ENCODE measurements around the gene ITCH.

GRCh38 chr20:34500823-34501222, 137.8 kb downstream of the ITCH start:
- TF ChIP-seq, protein P1, sequence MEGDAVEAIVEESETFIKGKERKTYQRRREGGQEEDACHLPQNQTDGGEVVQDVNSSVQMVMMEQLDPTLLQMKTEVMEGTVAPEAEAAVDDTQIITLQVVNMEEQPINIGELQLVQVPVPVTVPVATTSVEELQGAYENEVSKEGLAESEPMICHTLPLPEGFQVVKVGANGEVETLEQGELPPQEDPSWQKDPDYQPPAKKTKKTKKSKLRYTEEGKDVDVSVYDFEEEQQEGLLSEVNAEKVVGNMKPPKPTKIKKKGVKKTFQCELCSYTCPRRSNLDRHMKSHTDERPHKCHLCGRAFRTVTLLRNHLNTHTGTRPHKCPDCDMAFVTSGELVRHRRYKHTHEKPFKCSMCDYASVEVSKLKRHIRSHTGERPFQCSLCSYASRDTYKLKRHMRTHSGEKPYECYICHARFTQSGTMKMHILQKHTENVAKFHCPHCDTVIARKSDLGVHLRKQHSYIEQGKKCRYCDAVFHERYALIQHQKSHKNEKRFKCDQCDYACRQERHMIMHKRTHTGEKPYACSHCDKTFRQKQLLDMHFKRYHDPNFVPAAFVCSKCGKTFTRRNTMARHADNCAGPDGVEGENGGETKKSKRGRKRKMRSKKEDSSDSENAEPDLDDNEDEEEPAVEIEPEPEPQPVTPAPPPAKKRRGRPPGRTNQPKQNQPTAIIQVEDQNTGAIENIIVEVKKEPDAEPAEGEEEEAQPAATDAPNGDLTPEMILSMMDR (conservative IDR thresholded peaks at IDR 0.05; ENCODE audit: low read length) = no peak
- no peak for TF ChIP-seq EZH2phosphoT487 (IDR thresholded peaks at IDR 0.05; ENCODE audit: borderline replicate concordance, low read depth, low read length)
